T follicular helper cell (primary cell): ENCODE measurements around the gene ZNF337.
"Not testable (repeated sequence)": the region's sequence is repeated elsewhere in the genome, so short reads cannot be mapped to it uniquely, and the experiment has no call there.

Experiments
- DNase-seq: peaks from one replicate; pipeline ENCODE4 v3.0.0-alpha.2; 2020; ENCODE audit warnings: low read depth

Gene ZNF337

DNA sequence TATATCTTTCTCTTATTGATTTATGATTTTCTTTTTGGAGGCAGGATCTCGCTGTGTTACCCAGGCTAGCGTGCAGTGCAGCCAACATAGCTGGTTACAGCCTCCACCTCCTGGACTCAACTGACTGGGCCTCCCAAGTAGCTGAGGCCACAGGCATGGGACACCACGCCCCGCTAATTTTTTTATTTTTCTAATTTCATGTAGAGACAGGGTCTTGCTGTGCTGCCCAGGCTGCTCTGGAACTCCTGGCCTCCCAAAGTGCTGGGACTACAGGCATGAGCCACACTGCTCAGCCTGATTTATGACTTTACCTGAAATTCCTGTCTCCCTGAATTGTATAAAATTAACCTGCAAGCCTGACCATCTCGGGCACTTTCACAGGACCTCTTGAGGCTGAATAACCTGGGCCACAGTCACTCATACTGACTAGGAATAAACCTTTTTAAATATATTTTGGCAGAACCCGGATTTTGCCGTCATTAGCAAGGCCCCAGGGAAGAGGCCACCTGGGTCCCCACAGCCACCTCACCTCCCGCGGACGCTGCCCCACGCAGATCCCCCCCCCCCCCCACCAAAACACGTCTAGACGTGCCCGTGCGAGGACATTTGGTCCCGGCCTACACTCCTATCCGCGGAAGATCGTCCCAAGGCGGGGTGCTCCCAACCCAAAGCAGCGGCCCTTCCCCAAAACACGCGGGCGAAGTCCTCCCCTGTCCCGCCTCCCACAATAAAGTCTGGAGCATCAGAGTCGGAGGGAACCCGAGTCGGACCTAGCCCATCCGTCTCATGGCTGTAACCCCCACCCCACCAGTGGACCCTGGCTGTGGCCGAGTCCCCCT, 902 bp downstream of the ZNF337 start:
- DNase-seq, result no peak

DNA sequence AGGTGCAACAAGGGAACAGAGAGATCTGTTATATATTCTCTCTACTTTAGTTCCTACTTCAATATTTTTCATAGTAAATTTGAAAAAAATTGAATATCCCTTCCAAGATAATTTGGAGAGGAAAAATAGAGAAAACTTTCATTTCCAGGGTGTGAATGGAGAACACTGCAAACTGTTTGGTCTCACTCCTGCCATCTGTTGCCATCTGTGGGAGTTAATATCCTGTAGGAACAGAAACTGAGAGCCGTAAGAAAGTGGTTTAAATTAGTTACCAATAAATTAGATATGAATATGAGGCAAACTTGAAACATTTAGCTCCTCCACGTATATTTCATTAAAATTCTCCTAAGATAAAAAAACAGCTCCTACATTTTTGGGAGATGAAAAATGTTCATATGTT, 4.2 kb downstream of the ZNF337 start:
- no peak for DNase-seq

DNA sequence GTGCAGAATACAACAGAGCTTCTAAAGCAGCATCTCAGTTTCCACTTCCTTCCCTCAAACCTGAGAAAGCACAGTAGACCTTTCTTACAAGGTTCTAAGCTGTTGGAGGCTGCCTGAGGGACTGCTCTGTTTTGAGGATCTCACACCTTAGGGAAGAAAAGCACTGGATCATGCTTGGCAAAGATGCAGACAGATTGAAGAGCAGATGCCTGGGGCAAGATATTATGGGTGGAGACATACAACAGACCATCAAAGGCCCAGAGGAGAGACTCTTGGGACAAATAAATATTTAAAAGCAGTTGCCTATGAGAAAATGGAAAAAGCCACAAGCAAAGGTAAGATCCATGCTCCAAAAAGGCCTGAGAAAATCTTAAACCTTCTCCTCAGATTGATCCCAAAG, 6.2 kb downstream of the ZNF337 start:
- no peak for DNase-seq

DNA sequence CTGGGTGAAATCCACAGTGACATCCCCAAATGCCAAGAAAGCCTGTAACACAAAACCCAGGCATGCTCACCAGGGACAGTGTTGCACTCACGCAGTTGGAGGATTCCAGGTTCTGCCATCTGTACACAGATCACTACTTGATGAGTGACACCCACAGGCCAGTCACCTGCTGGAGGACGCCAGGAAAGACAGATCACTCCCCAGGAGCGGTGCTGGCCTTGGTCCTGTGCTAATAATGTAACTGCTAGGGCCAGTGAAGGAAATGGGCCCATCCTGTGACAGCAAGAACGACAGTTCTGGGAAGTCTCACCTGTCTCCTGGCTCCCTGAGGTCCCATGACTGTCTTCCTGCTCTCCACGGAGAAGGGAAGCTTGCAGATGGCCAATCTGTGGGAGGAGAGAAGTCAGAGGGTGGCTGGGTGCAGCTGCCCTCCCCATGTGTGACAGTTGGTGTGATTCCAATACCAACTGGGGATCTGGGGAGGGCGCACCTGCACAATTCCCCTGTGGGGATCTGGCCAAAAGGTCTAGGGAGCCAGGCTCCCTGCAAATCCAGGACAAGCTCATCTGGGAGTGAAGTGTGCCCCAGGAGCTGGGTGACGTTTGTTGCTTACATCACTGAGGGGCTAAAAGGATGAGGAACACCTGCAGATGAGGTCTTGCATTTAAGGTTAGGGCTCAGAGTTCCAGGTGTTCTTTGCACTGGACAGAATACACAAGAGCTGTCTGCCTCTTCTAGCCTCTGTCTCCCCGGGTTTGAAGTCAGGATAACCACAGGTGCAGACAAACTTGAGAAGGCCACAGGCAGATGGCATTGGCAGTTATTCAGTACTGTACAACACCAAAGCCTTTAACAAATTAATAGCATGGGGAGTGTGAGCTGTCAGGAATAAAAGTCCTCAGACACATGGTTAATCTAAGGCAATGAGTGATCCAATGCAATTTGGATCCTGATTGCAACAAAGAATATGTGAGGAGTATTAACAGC, 10.3 kb downstream of the ZNF337 start:
- DNase-seq, result no peak

DNA sequence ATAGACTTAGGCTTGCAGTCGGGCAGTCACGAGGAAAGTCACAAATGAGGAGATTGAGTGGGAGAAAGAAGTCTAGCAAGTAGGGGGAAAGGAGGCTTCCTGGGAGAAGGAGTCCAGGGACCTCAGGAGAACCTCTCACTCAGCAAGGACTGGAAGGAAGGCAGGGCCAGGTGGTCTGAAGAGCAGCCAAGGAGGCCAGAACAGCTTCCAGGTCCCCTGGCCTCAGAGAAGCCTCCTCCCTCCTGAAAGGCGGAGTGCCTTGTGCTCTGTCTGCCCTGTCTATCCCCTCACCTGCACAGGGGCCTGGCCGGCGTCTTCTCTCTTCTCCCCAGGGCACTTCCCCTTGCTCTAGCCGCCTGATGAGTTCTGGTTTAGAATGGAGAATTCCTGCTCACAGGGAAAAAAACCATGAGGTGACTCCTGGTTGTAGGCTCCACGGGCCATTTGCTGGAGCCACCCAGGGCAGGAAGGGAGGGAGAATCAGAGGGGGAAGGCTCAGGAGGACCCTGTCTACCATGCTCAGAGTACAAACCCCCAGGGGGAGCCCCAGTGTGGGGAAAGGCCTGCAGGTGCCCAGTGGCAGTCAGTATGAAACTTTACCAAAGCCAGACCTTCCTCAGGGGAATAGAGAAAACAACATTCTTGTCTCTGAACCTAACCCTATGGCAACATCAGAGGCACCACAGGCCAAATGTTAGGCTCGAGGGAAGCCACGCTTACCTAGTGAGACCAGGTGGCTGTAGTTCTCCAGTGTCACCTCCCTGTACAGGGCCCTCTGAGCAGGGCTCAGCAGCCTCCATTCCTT, 11.2 kb downstream of the ZNF337 start:
- no peak for DNase-seq

DNA sequence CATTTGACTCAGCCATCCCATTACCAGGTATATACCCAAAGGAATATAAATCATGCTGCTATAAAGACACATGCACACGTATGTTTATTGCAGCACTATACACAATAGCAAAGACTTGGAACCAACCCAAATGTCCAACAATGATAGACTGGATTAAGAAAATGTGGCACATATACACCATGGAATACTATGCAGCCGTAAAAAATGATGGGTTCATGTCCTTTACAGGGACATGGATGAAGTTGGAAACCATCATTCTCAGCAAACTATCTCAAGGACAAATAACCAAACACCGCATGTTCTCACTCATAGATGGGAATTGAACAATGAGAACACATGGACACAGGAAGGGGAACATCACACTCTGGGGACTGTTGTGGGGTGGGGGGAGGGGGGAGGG, 12.8 kb downstream of the ZNF337 start:
- not testable (repeated sequence) for DNase-seq

DNA sequence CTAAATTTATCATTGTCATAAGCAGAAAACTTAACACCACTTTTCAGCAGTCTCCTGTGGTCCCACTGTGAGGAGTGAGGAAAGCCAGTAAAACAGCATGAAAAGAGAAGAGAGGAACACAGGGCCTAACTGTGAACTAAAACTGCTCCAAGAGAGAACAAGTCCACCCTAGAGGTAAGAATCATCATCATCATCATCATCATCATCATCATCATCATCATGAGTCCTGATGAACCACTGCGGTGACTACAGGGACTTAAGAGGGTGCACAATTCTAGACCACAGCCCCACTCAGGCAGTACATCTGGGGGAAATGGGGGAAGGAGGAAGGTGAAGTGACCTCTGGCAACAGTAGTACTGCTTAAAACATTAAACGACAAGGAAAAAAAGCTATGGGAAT, 13.6 kb downstream of the ZNF337 start:
- no peak for DNase-seq

DNA sequence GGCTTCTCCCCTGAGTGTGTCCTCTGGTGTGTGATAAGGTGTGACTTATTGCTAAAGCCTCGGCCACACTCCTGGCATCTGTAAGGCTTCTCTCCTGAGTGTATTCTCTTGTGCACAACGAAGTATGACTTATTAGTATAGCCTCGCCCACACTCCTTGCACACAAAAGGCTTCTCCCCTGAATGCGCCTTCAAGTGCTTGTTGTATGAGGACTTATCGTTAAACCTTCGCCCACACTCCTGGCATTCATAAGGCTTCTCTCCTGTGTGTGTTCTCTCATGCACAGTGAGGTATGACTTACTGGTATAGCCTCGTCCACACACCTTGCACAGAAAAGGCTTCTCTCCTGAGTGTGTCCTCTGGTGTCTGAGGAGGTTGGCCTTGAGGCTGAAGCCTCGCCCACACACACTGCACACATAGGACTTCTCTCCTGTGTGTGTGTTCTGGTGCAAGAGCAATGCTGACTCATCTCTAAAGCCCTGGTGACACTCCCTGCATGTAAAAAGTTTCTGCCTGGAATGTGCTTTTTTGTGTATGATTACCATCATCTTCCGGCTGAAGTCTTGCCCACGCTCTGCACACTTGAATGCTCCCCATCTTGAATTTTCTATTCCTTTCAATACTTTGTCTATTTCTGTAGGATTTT, 20.4 kb downstream of the ZNF337 start:
- no peak for DNase-seq

DNA sequence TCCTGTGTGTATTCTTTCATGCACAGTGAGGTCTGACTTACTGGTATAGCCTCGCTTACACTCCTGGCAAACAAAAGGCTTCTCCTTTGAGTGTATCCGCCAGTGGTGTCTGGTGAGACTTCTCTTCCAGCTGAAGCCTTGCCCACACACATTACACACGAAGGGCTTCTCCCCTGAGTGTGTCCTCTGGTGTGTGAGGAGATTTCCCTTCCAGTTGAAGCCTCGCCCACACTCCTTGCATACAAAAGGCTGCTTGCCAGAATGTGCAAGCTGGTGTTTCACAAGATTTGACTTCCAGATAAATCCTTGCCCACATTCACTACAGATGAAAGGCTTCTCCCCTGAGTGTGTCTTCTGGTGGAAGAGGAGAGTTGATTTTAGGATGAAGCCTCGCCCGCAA, 21.5 kb downstream of the ZNF337 start:
- no peak for DNase-seq

DNA sequence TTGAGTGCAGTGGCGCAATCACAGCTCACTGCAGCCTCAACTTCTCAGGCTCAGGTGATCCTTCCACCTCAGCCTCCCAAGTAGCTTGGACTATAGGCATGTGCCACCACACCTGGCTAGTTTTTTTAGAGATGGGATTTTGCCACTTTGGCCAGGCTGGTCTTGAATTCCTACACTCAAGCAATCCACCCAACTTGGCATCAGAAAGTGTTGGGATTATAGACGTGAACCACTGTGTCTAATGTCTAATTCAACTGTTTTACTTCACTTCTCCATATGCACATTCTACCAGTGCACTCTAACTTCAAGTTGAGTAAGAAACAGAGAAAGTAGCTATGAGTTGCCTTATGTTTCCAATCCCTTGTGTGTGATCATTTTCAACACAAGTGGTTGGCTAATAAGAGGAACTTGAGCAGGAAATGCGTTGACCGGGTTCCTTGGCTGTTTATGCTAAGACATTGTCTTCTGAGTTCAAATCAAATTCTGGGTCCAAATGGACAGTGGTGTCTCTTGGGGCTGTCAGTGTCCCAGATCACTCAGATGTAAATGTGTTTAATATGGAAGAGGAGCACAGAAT, 23.9 kb downstream of the ZNF337 start:
- DNase-seq, result no peak

DNA sequence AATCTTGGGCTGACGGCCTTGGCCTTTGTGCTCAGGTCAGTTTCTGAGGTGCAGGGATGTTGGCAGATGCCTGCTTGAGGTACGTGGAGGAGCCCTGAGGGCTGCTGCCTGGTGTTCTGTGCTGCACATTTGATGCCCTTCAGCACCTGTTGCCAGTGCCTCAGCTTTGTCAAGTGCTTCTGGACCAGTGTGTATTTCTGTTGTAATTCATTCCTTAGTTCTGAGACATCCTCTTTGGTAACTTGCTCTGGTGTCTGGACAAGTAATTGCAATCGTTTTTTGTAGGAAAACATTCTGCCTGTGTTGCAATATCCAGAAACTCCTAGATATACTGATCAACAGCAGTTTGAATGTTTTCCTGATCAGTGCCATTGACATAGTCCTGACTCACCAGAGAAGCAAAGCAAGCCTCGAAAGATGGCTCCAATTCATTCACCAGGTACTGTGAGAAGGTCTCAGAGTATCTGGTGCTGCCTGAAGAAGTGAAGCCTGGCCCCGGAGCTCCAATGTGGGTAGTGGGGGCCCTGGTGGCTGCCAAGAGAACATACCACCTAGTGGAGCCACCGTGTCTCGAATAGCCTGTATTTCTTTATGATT, 26.7 kb downstream of the ZNF337 start:
- no peak for DNase-seq

DNA sequence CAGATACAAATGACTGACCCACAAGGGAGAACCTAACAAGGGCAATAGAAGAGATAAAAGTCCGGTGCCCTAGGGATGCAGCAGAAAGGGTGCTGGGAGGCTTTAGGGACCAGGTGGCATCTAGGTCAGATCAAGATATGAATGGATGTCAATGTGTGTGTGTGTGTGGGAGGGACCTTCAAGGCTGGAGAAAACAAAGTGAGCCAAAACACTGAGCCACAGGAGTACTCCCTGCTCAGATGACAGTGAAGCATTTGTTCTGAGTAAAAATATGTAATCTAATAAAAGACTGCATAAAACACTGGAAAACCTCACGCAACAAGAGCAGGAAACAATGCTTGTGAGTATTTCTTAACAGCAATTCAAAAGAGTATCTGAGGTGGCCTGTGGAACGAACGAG, 28.2 kb downstream of the ZNF337 start:
- no peak for DNase-seq

DNA sequence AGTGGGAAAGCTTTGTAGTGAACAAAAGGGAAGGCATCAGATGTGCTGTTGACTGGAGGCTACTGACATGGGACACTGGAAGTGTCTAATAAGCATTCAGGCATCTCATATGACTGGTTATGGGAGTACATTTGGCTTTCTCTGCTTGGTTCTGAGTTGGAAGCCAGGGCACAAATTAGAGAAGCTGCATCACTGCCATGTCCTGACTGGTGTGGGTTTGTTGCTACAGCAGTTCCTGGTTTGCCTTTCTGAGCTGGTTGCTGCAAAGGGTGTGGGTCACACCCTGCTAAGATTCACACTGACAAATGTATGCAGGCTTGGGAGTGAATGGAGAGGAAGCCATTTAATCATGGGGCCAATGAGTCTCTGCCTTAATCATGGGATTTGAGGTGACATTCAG, 36.7 kb downstream of the ZNF337 start:
- no peak for DNase-seq

DNA sequence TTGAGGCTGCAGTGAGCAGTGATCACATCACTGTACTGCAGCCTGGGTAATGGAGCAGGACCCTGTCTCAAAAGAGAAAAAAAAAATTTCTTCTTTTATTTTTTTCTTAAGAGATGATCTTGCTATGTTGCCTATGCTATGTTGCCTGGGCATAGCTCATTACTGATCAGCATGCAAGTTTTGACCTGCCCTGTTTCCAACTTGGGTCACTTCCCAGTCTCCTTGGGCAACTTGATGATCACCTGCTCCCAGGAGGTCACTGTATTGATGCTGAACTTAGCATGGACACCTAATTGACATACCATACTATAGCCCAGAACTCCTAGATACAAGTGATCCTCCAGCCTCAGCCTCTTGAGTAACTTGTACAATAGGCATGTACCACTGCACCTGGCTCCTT, 42.2 kb downstream of the ZNF337 start:
- no peak for DNase-seq

DNA sequence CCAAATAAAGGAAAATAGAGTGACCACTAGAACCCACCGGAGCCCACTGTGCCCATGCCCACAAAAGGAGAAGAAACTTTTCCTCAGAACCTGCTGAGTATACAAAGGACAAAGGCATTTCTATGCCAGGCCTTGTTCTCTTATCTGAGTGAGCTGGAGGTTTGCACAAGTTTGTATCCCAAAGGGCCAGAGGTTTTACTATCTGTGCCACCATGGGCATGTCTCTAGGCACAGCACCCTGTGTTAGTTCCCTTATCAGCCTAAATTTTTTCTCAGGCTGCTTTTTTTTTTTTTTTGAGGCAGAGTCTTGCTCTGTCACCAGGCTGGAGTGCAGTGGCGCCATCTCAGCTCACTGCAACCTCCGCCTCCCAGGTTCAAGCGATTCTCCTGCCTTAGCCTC, 43.8 kb downstream of the ZNF337 start:
- not testable (repeated sequence) for DNase-seq

DNA sequence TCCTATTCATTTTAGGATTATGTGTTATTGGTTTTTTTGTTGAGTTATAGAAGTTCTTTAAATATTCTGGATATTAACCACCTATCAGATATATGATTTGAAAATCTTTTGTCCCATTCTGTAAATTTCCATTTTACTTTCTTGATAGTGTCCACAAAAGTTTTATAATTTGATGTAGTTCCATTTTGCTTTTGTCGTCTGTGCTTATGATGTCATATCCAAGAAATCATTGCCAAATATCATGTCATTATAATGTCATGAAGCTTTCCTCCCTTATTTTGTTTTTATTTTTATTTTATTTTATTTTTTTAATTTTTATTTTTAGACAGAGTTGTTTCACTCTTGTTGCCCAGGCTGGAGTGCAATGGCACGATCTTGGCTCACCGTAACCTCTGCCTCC, 51.8 kb downstream of the ZNF337 start:
- DNase-seq, result no peak

DNA sequence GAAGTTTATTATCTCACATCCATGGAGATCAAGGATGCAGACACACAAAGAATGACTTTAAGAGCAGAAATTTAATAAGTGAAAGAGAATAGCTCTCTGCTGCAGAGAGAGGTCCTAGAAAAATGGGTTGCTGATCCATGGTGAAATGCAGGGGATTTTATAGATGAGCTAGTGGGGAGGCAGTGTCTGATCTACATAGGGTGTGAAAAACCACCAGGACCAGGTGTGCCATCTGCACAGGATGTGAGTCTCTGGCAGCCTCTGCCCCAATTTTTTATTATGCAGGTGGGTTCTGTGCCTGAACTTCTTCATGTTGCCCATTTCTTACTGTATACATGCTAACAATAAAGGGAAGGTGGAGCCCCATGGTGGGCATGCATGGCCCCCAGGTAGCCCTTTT, 52.9 kb downstream of the ZNF337 start:
- DNase-seq, result no peak

DNA sequence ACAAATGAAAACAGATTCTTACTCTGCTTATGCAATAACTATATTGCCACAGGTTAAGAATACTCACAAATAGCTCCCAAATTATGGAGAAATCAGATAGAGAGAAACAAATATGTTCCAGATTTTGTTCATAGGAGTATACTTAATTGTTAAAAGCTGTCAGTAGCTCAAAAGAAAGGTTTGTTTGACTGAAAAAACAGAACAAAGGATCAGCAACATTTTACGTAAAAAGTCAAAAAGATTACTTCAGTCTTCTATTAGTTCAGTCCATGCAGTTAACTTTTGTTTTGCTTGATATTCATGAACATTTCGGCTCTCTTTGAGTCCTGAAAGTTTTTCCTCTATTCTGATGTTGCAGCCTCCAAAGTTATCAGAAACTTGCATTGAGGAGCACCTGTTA, 59.4 kb downstream of the ZNF337 start:
- no peak for DNase-seq

DNA sequence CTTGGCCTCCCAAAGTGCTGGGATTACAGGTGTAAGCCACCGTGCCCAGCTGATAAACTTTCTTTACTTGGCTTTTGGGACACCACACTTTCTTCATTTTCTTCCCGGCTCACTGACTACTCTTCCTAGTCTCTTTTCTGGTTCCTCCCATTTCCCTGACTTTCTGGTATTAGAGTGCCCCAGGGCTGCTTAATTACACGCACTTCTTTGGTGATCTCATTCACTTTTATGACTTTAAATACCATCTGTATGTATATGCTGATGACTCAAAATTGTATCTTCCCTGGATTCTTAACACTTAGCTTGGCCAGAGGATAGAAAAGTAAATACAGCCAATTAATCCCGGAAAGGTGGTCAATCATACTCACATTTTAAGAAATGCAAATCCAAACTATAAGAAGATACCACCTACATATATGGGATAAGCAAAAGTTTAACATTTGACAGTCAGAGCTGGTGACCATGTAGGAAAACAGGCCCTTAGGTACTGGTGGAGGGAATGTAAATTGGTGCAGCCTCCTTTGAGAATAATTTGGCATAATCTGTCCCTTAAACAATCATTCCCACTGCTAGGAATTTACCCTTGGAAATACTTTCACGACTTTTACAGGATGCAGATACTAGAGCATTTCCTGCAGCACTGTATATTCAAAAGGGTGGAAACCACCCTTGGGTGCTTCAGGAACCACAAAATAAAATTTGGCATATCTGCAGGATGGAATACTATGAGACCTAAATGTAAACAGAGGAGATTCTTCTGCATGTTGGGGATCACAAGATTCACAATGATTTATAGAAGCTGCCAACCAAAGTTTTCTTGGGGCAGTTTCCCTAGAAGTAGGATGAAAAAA, 63.5 kb downstream of the ZNF337 start:
- no peak for DNase-seq

DNA sequence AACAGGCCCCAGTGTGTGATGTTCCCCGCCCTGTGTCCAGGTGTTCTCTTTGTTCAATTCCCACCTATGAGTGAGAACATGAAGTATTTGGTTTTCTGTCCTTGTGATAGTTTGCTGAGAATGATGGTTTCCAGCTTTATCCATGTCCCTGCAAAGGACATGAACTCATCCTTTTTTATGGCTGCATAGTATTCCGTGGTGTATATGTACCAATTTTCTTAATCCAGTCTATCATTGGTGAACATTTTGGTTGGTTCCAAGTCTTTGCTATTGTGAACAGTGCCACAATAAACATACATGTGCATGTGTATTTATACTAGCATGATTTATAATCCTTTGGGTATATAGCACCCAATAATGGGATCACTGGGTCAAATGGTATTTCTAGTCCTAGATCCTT, 66.0 kb downstream of the ZNF337 start:
- DNase-seq, result not testable (repeated sequence)
